ENCODE results near the gene GLIPR1L2.
"Not testable (repeated sequence)": the region's sequence is repeated elsewhere in the genome, so short reads cannot be mapped to it uniquely, and the experiment has no call there.

GLIPR1L2 gene

DNA sequence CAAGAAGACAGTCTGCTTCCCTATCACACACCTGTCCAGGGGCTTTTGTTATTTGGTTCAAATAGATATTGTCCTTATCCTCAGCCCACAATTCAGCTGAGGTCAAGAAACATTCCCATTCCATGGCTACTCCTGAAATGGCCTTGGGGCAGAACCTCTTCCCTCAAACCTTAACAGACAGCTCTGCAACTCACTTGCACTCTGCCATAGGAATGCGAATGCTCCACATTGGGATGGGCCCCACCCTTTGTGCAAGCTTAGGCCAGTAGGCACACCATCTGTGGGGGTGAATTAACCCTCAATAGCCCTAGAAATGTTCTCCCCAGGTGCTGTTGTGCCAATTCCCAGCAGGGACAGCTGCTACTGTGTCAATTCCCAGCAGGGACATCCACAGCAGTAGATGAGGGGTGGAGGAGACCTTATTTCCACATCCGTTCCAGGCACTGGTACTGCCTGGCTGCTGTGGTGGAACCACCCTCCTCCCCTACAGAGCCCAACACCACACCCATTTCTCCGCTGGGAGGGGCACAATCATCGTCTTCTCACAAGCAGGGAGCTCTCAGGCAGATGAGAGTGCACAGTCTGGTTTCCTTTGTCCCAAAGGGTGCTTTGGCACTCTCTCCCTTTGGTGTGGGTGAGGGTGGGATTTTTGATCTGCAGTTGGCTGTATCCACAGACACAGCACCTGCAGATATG is 47.3 kb downstream of the GLIPR1L2 start:
- DNase-seq, result no peak

DNA sequence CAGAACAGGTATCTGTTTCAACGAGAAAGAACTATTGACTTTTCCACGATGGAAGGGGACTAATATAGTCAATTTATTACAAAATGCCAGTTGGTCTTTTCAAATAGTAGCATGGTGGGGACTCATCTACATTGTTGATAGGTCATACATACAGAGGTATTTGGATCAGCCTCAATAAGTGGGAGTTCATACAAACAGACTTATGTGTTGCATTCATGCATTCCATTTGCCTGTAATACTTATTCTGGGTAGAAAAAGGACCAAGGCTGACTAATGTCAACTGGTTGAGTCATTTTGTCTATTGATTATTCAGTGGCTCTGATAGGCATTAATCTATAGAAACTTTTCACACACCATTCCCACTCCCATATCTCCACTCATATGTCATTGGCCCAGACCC is 48.2 kb downstream of the GLIPR1L2 start:
- peak; percentile 41 for DNase-seq

DNA sequence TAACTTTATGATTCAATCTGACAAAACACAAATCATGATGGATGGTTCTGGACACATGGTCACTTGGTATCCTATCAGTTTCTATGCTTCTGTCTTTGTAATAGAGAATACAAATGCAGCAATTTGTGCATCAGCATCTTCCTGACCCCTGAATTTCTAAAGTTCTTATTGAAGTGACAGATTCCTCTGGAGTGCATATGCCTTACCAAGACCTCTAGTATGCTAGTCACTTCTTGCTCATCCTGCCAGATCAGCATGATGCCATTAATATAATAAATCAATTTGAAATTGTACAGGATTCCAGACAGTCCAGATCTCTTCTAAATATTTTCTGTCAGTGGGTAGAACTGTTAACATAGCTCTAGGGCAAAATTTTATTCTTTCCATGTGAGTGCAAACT is 49.0 kb downstream of the GLIPR1L2 start:
- DNase-seq, result peak; percentile 40

DNA sequence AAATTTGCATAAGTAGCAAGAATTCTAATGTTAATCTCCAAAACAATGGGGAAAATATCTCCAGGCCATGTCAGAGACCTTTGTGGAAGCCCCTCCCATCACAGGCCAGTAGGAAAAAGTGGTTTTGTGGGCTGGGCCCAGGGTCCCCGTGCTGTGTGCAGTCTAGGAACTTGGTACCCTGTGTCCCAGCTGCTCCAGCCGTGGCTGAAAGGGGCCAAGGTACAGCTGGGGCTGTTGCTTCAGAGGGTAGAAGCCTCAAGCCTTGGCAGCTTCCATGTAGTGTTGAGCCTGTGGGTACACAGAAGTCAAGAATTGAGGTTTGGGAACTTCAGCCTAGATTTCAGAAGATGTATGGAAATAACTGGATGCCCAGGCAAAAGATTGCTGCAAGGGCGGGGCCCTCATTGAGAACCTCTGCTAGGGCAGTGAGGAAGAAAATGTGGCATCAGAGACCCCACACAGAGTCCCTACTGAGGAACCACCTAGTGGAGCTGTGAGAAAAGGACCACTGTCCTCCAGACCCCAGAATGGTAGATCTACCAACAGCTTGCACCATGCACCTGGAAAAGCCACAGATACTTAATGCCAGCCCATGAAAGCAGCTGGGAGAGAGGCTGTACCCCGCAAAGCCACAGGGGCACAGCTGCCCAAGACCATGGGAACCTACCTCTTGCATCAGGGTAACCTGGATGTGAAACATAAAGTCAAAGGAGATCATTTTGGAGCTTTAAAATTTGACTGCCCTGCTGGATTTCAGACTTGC is 51.0 kb downstream of the GLIPR1L2 start:
- not testable (repeated sequence) for DNase-seq

DNA sequence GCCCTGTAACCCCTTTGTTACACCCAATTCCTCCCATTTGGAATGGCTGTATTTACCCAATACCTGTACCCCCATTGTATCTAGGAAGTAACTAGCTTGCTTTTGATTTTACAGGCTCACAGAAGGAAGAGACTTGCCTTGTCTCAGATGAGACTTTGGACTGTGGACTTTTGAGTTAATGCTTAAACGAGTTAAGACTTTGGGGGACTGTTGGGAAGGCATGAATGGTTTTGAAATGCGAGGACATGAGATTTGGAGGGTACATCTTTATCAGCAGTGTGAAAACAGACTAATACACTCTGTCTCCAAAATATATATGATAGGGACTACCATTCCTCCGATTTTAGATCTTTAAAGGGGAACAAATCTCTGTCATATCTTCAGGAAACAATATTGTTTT is 51.6 kb downstream of the GLIPR1L2 start:
- not testable (repeated sequence) for DNase-seq

DNA sequence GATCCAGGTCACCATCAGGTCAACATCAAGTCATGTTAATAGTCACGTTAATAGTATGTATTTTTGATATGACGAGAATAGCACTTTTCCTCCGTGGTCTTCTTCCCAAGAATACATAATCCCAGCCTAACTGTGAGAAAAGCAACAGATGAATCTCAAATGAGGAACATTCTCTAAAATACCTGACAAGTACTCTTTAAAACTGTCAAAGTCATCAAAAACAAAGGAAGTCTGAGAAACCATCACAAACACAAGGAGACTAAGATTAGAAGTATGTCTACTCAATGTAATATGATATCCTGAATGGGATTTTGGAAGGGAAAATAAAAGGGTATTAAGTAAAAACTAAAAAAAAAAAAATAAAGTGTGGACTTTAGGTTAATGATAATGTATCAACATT is 52.8 kb downstream of the GLIPR1L2 start:
- DNase-seq, result no peak

DNA sequence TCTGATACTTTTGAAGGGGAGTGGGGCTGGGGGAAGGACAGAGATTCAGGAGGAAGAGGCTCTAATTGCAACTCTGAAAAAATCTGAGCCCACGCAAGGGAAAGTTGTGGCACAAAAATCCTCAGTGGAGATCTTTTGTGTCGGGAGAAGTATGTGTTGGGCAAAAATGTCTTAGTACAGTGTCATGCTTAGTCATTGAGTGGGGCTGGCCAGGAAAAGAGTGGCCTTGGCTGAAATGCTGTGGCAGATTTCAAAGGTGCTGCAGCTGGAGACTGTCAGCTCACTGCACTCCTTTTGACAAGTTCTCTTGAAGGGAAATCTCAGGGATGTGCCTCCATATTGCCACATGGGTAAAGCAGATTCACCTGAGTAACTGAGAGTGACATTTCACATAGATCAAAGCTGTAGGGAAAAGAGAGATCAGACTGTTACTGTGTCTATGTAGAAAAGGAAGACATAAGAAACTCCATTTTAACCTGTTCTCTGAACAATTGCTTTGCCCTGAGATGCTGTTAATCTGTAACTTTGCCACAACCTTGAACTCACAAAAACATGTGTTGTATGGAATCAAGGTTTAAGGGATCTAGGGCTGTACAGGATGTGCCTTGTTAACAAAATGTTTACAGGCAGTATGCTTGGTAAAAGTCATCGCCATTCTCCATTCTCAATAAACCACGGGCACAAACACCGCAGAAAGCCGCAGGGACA is 53.7 kb downstream of the GLIPR1L2 start:
- DNase-seq, result peak; percentile 81

DNA sequence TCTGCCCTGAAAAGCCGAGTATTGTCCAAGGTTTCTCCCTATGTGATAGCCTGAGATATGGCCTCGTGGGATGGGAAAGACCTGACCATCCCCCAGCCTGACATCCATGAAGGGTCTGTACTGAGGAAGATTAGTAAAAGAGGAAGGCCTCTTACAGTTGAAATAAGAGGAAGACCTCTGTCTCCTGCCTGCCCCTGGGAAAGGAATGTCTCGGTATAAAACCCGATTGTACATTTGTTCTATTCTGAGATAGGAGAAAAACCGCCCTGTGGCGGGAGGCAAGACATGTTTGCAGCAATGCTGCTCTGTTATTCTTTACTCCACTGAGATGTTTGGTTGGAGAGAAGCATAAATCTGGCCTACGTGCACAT is 54.2 kb downstream of the GLIPR1L2 start:
- DNase-seq, result not testable (repeated sequence)

DNA sequence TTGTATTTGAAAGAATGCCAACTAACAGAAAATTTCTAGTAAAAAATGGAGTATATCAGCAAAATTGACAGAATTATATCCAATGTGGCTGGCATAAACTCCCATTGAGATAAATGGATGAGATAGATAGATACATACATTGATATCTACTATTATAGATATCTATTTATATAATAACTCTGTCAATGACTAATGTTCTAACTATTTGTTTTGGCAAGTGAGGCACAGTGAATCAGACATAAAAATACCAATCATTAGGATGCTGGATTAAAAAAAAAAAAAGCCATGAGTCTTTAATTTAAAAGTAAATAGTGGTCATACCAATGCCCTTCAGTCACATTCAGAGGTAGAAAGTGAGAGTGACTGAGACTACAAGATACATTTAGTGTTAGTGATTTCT is 56.0 kb downstream of the GLIPR1L2 start:
- peak; percentile 92 for DNase-seq

DNA sequence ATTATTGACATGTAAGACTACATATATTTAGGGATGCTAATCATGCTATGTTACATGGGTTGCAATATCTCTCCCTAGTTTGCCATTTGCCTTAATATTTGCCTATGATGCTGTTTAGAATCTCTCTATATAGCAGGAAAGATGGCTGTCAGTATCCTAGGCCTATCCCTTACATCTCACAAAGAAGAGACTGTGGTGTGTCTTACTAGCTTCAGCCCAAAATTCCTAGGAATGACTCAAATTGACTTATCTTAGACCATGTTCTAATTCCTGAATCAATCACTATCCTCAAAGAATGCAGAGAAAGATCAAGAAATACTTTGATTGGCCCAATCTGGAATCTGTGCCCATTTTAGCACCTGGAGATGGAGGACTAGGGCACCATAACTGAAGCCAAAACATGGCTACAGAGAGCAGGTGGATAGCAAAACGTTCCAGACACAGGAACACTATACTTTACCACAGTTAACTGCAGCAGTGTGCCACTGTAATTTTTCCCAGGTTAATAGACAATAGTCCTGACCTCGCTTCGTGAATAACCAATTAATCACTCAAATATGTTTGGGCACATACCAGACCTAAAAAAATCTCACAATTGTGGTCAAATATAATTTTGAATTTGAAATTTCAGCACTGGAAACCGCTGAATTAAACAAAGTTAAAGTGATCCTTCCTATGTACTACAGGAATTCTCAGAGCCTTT is 57.0 kb downstream of the GLIPR1L2 start:
- DNase-seq, result peak; percentile 55

DNA sequence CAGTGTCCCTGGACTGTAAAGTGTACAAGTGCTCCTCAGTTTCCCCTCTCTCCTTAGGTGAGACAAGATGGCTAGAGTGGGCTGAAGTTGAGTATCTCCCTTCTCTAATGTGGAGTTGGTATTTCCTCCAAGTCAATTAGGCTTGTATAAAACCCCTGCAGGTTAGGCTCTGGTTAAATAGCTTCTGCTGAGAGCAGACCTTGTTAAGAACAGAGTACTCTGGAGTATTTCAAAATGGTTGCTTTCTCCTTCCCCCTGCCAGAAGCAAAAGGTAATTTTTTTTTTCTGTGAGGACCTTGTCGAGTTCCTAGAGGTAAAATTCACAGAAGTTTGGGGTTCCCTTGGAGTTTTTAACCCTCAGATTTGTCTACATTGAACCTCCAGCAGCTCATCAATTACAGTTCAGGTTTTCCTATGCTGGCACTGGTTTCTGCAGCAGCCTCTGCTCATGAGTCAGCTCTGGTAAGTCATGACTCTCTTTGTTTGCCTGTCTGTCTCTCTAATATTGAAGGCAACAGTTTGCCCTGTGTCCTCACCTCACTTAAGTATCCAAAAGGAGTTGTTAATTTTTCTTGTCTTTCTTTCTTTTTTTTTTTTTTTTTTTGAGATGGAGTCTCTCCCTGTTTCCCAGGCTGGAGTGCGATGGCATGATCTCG is 61.9 kb downstream of the GLIPR1L2 start:
- DNase-seq, result peak; percentile 58

DNA sequence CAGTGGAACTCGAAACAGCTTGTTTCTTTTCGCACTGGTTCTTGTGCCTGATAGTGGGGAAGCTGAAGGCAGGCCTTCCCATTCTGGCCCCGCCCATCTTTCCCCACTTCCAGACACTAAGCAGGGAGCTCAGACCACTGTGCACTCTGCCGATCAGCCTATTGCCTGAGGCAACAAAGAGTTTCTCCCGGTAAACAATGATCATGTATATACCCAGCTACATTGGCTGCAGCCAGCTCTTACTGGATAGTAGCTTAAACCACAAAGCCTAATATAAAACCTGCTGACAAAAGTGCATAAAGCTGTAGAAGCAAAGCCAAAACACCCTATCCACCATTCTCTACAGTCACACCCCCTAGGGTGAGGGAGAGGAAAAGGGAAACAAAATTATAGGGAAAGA is 65.0 kb downstream of the GLIPR1L2 start:
- DNase-seq, result no peak

DNA sequence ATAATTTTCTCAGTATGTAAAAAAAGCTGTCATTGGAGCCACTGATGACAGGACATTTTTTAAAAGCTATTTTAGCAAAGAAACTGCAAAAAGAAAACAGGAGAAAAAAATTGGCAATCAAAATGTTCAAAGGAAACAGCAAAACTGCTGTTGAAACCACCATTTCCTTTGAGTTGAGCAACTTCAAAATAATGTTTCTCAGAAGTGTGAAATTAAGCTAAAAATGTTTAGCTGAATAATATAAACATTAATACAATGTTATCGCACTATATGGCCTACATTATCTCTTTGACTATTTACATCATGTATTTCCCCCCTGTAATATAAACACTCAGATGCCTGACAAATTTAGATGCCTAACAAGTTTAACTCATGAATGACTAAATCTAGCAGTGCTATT is 66.3 kb downstream of the GLIPR1L2 start:
- no peak for DNase-seq

DNA sequence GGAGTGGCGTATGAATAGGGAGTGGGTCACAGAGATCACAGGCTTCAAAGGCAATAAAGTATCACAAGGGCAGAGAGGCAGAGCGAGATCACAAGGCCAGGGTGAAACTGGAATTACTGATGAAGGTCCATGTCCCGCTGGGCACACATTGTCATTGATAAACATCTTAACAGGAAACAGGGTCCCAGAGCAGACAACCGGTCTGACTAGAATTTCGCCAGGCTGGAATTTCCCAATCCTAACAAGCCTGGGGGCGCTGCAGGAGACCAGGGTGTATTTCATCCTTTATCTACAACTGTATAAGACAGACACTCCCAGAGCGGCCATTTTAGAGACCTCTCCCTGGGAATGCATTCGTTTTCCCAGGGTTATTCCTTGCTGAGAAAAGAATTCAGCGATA is 67.0 kb downstream of the GLIPR1L2 start:
- DNase-seq, result not testable (repeated sequence)

DNA sequence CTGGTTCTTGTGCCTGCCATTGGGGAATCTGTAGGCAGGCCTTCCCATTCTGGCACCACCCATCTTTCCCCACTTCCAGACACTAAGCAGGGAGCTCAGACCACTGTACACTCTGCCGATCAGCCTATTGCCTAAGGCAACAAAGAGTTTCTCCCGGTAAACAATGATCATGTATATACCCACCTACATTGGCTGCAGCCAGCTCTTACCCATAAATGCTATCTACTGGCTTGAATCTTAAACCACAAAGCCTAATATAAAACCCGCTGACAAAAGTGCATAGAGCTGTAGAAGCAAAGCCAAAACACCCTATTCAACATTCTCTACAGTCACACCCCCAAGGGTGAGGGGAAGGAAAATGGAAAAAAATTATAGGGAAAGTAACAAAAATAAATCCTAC is 68.9 kb downstream of the GLIPR1L2 start:
- DNase-seq, result no peak

DNA sequence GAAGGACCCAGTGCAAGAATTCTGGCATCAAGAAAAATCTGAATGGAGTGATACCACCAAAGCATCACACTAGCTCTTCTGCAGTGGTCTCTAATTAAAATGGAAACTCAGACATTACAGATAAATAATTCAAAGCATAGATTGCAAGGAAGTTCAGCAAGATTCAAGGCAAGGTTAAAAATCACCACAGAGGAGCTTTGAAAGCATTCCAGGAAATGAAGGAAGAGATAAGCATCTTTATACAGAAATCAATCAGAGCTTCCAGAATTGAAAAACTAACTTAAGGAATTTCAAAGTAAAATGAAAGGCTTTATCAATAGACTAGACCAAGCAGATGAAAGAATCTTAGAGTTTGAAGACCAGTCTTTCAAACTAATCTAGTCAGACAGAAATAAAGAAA is 69.3 kb downstream of the GLIPR1L2 start:
- DNase-seq, result no peak

DNA sequence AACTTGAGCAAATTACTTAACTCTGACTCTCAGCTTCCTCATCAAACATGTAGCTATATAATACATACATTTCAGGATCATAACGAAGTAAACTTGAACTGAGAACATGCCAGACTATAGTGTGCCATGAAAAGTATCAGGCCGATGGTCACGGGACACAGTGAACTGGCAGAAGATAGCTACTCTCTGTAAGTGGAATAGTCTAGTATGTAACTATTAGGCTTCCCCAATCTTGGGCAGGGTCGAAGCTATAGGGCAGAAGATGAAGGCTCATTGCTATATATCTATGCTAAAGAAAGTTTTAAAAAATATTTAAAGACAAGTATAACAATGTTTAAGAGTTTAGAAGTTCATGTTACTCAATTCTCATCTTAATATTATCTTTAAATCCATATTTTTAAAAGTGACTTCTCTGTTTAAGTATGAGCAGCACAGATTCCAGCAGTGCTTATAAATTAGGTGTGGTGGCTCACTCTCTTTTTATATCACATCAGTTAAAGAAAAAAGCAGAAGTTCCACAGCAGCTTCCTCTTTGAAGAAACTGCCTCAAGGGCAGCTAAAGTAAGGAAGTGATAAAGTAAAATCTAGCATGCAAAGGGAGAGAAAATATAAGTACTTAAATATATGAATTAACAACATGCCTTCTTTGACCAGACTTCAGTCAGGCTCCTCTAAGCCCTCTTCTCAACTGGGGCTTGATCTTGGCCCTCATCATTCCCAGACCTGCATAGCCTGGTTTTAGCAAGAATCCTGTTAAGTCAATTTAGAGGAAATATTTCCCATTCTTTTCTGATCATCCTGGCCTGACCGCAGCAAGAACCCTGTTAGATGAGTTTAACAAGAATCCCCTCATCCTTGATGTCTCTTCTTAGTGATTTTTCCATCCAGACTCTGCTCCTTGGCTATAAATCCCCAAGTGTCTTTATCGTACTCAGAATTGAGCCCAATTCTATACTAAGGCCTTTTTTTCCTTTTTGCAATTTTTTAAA is 81.3 kb downstream of the GLIPR1L2 start:
- no peak for DNase-seq

DNA sequence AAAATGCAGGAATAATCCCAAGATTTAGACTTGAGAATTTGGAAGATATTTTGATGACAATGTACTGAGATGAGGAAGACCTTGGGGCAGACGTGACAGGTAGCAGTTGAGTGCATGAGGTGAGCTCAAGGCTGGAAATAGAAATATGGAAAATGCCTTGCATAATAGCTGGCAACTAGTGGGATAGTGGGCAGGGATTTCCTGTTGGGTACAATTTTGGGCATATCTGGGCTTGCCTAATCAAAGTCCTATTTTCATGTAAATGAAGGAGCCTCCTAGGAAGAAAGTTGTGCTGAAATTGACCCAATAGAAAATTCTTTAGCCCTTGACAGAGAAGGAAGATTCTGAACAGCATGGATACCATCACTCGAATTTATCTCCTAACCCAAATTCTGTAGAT is 83.2 kb downstream of the GLIPR1L2 start:
- DNase-seq, result no peak

DNA sequence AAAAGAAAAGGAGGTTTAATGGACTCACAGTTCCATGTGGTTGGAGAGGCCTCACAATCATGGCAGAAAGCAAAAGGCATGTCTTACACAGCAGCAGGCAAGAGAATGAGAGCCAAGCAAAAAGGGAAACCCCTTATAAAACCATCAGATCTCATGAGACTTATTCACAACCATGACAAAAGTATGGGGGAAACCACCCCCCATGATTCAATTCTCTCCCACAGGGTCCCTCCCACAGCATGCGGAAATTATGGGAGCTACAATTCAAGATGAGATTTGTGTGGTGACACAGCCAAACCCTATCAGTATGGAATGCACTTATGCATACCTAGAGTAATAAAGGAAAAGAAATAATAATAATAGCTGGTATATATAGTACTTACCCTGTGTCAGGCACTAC is 85.2 kb downstream of the GLIPR1L2 start:
- DNase-seq, result peak; percentile 36

DNA sequence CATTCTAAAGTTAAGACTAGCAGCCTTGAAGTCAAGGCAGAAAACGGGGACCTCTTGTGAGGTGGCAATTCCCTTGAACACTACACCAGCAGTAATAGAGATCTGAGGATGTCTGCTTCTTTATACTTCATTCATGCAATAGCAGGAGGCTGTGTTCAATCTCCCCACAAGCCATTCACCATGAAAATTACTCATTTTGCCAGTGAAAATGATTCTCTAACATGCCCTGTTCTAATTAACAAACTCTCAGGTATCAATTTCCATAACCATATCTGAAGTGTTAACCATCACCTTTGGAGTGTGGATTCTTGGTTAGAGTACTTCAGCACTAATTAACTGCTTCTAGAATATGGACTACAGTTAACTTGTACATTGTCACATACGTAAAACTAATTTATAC is 86.2 kb downstream of the GLIPR1L2 start:
- no peak for DNase-seq

DNA sequence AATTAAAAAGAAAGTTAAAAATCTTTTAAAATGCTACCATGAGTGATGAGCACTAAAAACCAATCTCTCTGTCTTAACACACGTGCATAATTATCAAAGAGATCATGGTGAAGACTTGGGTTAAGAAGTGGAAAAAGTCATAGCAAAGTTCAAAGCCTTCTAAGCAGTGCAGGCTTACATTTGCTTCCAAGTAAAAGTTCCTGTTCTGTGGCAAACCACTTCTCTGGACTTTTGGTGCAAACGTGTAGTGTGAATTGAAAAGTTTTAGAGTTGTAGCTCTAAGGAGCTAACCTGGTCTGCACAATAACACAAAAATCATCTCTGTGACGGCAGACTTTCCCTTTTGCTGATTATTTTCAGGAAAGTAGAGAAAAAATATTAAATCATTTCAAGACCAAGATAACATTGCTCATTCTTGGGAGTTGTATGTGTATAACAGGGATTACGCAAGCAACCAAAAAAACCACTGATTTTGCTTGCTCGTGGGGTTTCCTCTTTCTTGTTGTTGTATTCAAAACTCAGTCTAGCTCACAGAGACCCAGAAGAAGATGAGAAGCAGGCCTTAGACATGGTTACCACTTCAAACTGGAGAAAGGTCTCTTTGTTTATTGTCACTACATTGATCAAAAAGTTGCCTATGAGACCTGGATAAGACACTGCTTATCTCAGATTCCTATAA is 87.4 kb downstream of the GLIPR1L2 start:
- peak; percentile 69 for DNase-seq
